Articular chondrocyte of knee joint (primary cell): Measurements from ENCODE around the gene TRIM64. TPM values are rescaled to one million over a fixed set of nuclear protein-coding genes. Genes with fewer than 3 reads are reported as not detected.

Experiments used
- small RNA-seq: library from RNA; depleted of rRNA; stranded (forward); fragments of <200 nt; gene quantifications from one replicate; pipeline ENCODE3, GENCODE V24; 2012
- total RNA-seq: library from RNA; depleted of rRNA; stranded (reverse); fragments of >200 nt; gene quantifications from 2 replicates; pipeline ENCODE4 v1.2.3, GENCODE V29; 2012

Gene TRIM64, protein sequence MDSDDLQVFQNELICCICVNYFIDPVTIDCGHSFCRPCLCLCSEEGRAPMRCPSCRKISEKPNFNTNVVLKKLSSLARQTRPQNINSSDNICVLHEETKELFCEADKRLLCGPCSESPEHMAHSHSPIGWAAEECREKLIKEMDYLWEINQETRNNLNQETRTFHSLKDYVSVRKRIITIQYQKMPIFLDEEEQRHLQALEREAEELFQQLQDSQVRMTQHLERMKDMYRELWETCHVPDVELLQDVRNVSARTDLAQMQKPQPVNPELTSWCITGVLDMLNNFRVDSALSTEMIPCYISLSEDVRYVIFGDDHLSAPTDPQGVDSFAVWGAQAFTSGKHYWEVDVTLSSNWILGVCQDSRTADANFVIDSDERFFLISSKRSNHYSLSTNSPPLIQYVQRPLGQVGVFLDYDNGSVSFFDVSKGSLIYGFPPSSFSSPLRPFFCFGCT
- total RNA-seq = not detected in 2 replicates

GRCh38 chr11:89965737-89966136 is at the start of gene TRIM64:
TSS of gene TRIM64 (plus strand) at chr11:89966037. CDS start at chr11:89968504, 2,467 bp downstream.

GRCh38 chr11:89922195-89922660 is 43.6 kb upstream of the TRIM64 start, which contains the start of gene TRIM49D1:
TSS of gene TRIM49D1 (minus strand) at chr11:89922245. CDS start at chr11:89917710, 4,535 bp downstream.

DNA sequence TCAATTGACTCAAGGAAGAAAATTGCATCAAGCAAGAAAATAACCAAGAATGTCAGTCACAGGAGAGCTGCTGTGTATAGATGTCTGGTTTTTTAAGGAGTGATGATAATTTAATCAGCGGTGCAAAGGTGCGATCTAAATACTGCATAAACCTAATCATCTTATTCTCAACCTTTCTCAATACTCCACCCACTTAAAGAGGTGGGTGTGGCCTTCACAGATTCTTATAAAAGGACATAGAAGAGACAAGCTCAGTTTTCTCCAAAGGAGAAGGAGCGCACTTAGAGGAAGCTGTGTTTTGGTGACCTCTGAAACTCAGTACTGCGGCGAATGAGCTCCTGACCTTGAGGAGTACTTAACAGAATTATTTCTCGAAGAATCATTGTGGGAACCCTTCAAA is 42.1 kb upstream of the TRIM64 start, which contains the start of gene TRIM49D2:
TRIM49D2 (plus strand) TSS at position 301 of the 400 bp plus-strand sequence. CDS start 2,698 bp downstream, outside the sequence.

Small RNAs within 50 kb of the gene (small RNA-seq; reads per million reads assigned to genes)
- not detected for gene AP004607.1

Other genes with a start within 250 kb of the TRIM64 start
- gene TRIM49, start 157.5 kb upstream of the TRIM64 start, total RNA-seq = not detected in 2 replicates
- gene TRIM64B, start 87.5 kb upstream of the TRIM64 start, total RNA-seq = not detected in 2 replicates
- gene TRIM49D1, start 43.8 kb upstream of the TRIM64 start, total RNA-seq = not detected in 2 replicates
- not detected in 2 replicates for gene TRIM49D2, start 42.0 kb upstream of the TRIM64 start, total RNA-seq
- gene TRIM49C, start 65.1 kb downstream of the TRIM64 start, total RNA-seq = not detected in 2 replicates
- gene UBTFL1, start 119.9 kb downstream of the TRIM64 start, total RNA-seq = not detected in 2 replicates
- gene NAALAD2, start 168.6 kb downstream of the TRIM64 start, total RNA-seq = 0.22 and 0.26 TPM in 2 replicates